AG09309 (cell line): ENCODE measurements around the gene PBRM1.

Experiments
- DNase-seq: peaks from one replicate; pipeline ENCODE4 v3.0.0-alpha.2; 2010; ENCODE audit warnings: low read depth
- H3K4me3 ChIP-seq: 2 replicates; pipeline ENCODE4 v1.5.1; 2011; ENCODE audit warnings: mild to moderate bottlenecking, low read depth, low read length, moderate library complexity; ENCODE audit not compliant: control insufficient read depth
- CTCF ChIP-seq: IDR thresholded peaks from 2 replicates; pipeline ENCODE4 v1.5.1; 2011; ENCODE audit warnings: mild to moderate bottlenecking, low read depth, low read length, inconsistent platforms; ENCODE audit not compliant: insufficient read depth, control insufficient read depth; ENCODE audit errors: missing control alignments

The PBRM1 gene

GRCh38 chr3:52521881-52522650, 163.6 kb downstream of the PBRM1 start:
- no peak overlapping the region for H3K4me3 ChIP-seq
- TF ChIP-seq CTCF, result no peak
- DNase-seq, result no peak

DNA sequence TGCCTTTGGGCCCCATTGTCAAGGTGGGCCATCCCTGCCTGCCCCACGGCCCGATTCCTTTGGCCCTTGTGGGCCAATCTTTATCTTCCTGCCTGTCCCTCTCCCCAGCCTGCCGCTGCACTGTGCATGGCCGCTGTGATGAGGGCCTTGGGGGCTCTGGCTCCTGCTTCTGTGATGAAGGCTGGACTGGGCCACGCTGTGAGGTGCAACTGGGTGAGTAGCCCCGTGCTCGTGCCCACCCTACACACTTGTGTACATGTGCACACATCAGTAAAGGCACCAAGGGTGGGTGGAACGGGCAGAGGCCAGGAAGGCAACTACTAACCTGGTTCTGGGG, 164.3 kb downstream of the PBRM1 start:
- no peak overlapping the region for H3K4me3 ChIP-seq
- TF ChIP-seq CTCF, result no peak
- no peak for DNase-seq

DNA sequence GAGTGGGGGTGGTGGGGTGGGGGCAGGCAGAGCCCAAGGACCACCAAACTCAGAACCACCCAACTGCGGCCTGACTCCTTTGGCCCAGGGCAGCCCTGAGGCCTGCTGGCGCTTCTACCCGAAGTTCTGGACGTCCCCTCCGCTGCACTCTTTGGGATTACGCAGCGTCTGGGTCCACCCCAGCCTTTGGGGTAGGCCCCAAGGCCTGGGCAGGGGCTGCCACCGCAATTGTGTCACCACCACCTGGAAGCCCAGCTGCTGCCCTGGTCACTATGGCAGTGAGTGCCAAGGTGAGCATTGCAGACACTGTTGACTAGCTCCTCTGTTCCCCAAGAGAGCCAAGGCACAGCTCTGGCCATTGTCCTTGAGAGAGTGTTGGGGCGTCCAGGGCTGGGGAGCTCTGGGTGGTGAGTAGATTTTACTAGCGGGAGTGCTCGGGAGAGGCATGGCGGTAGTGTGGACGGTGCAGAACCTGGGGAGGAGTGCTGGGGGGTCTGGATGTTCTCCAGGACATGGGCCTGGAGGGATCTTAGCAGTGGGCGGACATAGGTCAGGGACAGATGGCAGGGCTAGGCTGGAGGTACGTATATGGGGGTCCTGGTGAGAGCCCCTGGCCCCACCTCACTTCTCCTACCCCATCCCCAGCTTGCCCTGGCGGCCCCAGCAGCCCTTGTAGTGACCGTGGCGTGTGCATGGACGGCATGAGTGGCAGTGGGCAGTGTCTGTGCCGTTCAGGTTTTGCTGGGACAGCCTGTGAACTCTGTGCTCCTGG, 164.8 kb downstream of the PBRM1 start:
- H3K4me3 ChIP-seq, result no peak overlapping the region
- no peak for TF ChIP-seq CTCF
- no peak for DNase-seq

DNA sequence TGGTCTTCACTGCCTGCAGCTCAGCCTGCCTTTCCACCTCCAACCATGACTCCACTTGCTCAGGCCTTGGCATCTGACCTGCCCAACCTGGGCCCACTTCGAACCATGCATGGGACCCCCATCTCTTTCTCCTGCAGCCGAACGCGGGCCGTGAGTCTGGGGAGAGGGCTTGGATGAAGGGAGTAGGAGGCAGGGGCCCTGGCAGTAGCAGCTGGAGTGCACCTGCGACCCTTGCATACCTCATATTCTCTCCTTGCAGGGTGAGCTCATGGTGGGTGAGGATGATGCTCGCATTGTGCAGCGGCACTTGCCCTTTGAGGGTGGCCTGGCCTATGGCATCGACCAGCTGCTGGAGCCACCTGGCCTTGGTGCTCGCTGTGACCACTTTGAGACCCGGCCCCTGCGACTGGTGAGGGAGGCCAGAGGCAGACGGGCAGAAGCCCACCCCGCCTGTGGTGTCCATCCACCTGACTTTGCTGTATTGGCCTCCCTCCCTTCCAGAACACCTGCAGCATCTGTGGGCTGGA, 165.5 kb downstream of the PBRM1 start:
- no peak for TF ChIP-seq CTCF
- DNase-seq, result no peak
- no peak overlapping the region for H3K4me3 ChIP-seq

- no peak for TF ChIP-seq CTCF
- no peak for DNase-seq
- H3K4me3 ChIP-seq, result no peak overlapping the region
Observed at GRCh38 chr3:52519445-52520140, 166.1 kb downstream of the PBRM1 start.

GRCh38 chr3:52518723-52519444, 166.8 kb downstream of the PBRM1 start:
- no peak for TF ChIP-seq CTCF
- H3K4me3 ChIP-seq, result no peak overlapping the region
- no peak for DNase-seq
